GM12801 (cell line): Measurements from ENCODE around the gene NMRK1.

Experiments used
- CTCF ChIP-seq: IDR thresholded peaks from one replicate; pipeline ENCODE4 v1.5.1; 2011; ENCODE audit warnings: control low read depth; ENCODE audit not compliant: insufficient read length; ENCODE audit errors: extremely low read depth

Gene NMRK1

GRCh38 chr9:75069171-75069570 lies 18.8 kb downstream of the NMRK1 start:
- TF ChIP-seq CTCF = no peak

GRCh38 chr9:75067894-75068293 lies 20.1 kb downstream of the NMRK1 start:
- no peak for TF ChIP-seq CTCF

- TF ChIP-seq CTCF = no peak
Measured at GRCh38 chr9:75065510-75065909, 22.4 kb downstream of the NMRK1 start.

DNA sequence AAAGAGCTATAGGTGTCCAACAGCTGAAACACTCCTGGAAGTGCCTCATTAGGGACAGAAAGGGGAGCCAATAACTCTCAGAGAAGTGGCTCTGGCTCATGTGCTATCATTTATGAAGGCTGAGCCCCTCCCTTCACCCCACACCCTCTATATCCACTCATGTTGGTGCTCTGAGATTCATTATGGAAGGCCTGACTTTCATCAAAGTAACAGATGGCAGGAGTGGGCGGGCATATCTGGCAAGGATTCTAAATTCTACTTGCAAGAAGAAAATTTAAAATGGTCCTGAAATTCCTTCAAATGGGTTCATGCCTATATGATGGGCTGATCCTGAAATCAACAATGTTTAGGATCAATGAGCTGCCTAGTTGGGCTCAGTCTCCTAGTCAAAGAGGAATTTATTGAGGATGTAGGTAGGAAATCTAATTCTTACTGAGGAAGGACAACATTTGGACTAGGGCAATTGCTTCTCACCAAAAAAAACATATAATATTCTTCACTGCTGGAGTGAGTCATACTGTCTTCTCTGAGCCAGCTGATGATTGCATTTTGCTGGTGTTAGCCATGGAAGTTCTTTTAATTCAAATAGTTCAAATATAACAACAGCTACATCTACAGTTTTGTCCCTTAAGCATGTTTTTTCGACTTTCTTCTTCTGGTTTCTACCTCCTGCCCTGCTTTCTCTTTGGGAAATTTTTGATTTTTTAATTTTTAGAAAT lies 23.5 kb downstream of the NMRK1 start:
- no peak for TF ChIP-seq CTCF

GRCh38 chr9:75063556-75064305 lies 24.2 kb downstream of the NMRK1 start:
- no peak for TF ChIP-seq CTCF

GRCh38 chr9:75061169-75061568 lies 26.8 kb downstream of the NMRK1 start:
- TF ChIP-seq CTCF = no peak

- no peak for TF ChIP-seq CTCF
Measured at GRCh38 chr9:75054368-75055001, 33.5 kb downstream of the NMRK1 start.
